Thoracic aorta (tissue), 2 donors: ENCODE results near the gene GATAD2A. TPM values are rescaled to one million over a fixed set of nuclear protein-coding genes. Genes with fewer than 3 reads are reported as not detected.

Experiments
- ATAC-seq: fragments of 150-250 bp; one replicate; pipeline ENCODE4 v1.8.0; 2017; ENCODE audit warnings: low read depth; ENCODE audit not compliant: insufficient number of reproducible peaks, low FRiP score
- DNase-seq: peaks from one replicate; pipeline ENCODE4 v3.0.0-alpha.2; 2020; ENCODE audit warnings: low spot score
- H3K27ac ChIP-seq, 2 donors: fragments of 200-600 bp; sonication (generic); 1 replicate in 1 of 2; 2 replicates in 1 of 2; pipeline ENCODE4 v1.5.1; 2016; ENCODE audit warnings: mild to moderate bottlenecking in 2 of 2, moderate library complexity in 2 of 2
- H3K27me3 ChIP-seq: fragments of 200-600 bp; sonication (generic); replicated peaks from 2 replicates; pipeline ENCODE4 v1.6.0; 2016; ENCODE audit warnings: mild to moderate bottlenecking; ENCODE audit not compliant: insufficient read depth
- H3K36me3 ChIP-seq: fragments of 200-600 bp; sonication (generic); one replicate; pipeline ENCODE4 v1.5.1; 2016
- H3K4me1 ChIP-seq, 2 donors: fragments of 200-600 bp; sonication (generic); 1 replicate in 1 of 2; 2 replicates in 1 of 2; pipeline versions ENCODE4 v1.5.1 to v1.6.0; 2016; ENCODE audit warnings: low read depth in 2 of 2, mild to moderate bottlenecking in 1 of 2; ENCODE audit not compliant: control insufficient read depth in 1 of 2
- H3K4me3 ChIP-seq: fragments of 200-600 bp; sonication (generic); 2 replicates; pipeline ENCODE4 v1.5.1; 2016; ENCODE audit warnings: mild to moderate bottlenecking
- H3K9me3 ChIP-seq: fragments of 200-600 bp; sonication (generic); 2 replicates; pipeline ENCODE4 v1.5.1; 2016
- CTCF ChIP-seq: fragments of 200-600 bp; sonication (generic); IDR thresholded peaks from one replicate; pipeline ENCODE4 v1.5.1; 2019; ENCODE audit warnings: antibody characterized with exemption
- total RNA-seq, 2 donors: library from RNA; depleted of rRNA; stranded (reverse); fragments of >200 nt; gene quantifications; one replicate each; pipeline versions ENCODE4 v1.1.0 to v1.2.3, GENCODE V29; 2016

The GATAD2A gene
- total RNA-seq, 2 donors from 2014 or later, result 55.9 to 79.1 TPM

DNA sequence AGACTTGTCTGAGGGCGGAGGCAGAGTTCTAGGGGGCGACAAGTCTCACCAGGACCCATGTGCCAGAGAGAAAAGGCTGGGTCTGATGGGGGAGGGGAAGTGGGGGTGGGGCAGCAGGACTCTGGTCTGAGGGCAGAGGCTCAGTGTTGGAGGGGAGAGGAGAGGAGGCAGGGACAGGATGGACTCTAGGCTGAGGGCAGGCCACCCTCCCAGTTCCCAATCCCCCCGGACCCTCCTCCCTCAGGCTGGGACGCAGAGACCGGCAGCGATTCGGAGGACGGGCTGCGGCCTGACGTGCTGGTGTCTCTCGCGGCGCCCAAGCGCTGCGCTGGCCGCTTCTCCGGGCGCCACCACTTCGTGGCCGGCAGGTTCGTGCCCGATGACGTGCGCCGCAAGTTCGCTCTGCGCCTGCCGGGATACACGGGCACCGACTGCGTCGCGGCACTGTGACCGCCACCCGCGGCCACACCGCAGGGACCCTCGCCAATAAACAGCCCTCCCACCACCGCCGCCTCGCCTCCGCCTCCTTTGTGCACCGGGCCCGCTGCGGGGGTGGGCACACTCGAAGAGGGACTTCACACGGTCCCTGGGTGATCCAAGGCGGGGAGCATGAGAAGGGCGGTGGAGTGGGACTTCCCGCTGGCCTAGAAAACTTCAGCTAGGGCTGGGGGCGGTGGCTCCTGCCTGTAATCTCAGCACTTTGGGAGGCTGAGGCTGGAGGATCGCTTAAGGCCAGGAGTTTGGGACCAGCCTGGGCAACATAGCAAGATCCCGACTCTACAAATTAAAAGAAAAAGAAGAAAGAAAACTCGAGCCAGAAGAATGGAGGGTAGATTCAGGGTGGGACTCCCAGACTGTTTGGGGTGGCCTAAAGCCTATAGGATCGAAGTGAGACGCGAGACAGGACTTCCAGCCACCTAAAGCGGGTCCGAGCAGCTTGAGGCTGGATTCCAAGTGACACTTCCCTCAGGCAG lies 131.9 kb downstream of the GATAD2A start:
- Histone ChIP-seq H3K4me1 (peaks cover 4 to 32% of the 10 kb centered on the region in 2 donors), H3K27me3 (no peaks in the 10 kb centered on the region), H3K9me3 (no peaks in the 10 kb centered on the region), H3K36me3 (no peaks in the 10 kb centered on the region), H3K4me3 (peak overlapping the region; percentile 55), H3K27ac (no peak overlapping the region)
- DNase-seq (no peak), ATAC-seq (no peak)
- no peak for TF ChIP-seq CTCF

DNA sequence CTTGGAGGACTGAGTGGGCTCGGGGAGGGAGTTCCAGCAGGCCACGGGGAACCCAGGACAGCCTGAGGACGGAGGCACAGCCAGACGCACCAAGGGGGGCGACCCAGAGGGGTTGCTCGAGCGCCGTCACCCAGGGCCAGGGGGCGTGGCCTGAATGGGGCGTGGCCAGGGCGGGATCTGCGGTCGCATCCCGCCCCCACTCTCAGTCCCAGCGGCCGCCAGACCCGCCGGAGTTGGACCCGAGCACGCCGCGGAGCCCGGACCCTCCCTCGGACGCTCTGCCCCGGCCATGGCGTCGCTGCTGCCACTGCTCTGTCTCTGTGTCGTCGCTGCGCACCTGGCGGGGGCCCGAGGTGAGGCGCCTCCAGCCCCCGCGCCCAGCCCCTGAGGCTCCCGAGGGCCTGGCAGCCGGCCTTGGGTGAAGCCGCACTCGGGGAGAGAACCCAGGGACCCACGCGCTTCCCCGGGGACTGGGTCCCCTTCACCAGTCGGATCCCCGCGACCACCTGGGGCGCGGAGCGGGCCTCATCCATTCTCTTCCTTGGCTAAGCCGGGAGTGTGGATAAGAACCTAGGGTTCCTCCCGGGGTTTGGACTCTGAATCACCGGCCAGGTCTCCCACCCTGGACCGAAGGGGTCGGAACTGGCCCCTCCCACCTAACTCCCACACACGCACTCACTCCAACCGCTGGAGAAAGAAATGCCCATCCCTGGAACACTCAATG lies 132.7 kb downstream of the GATAD2A start, which contains the start of gene CILP2:
Gene CILP2, plus strand, starts transcription at position 205 of the 724 bp plus-strand sequence. Its CDS starts 85 bp downstream, at position 290.
- H3K27ac ChIP-seq, result no peak within 1 kb of the TSS
- DNase-seq, result no peak
- ATAC-seq, result no peak

DNA sequence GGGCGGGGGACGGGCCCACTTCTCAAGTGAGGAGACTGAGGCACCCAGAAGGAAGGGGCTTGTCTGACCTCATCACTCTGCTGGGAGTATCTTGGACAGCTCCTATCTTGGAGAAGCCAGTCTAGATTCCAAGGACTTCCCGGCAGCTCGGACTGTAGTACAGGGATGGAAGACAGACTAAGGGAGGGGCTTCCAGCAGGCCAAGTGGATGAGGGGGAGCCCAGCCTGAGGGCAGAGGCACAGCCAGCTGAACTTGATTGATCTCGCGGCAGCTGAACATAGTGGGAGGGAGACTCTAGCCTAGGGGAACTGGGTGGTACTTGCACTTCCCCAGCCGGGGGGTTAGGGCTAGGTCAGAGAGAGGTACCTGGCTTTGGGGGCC lies 133.3 kb downstream of the GATAD2A start:
- TF ChIP-seq CTCF, result no peak
- Histone ChIP-seq H3K9me3 (no peaks in the 10 kb centered on the region), H3K4me3 (no peak overlapping the region), H3K36me3 (no peaks in the 10 kb centered on the region), H3K27me3 (no peaks in the 10 kb centered on the region), H3K4me1 (peaks cover 4 to 32% of the 10 kb centered on the region in 2 donors), H3K27ac (no peak overlapping the region)
- DNase-seq (no peak), ATAC-seq (no peak)

More for the DNA sequence above, 132.7 kb downstream of the GATAD2A start, which contains the start of gene CILP2:
- H3K4me1 ChIP-seq, result peaks cover 4 to 32% of the 10 kb centered on the region in 2 donors
- H3K36me3 ChIP-seq, result no peaks in the 10 kb centered on the region
- H3K27me3 ChIP-seq, result no peaks in the 10 kb centered on the region
- TF ChIP-seq CTCF, result no peak
- H3K4me3 ChIP-seq, result peak within 1 kb of the TSS; percentile 55
- no peaks in the 10 kb centered on the region for H3K9me3 ChIP-seq

DNA sequence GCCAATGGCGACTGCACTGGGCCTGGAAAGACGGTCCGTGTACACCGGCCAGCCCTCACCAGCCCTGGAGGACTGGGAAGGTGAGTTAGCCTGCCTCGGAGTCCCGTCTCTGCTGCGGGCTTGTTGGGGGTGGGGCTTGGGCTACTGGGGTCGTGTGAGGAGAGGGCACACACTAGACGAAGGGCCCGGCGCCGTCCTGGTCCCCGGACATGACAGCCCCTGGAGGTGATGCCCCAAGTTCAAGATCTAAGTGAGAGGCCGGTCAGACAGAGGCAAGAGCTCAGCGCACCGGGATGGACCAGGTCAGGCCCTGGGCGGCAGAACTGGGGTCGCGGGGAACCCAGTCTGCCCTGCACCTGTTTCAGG lies 134.2 kb downstream of the GATAD2A start:
- peaks cover 4 to 32% of the 10 kb centered on the region in 2 donors for H3K4me1 ChIP-seq
- no peaks in the 10 kb centered on the region for H3K9me3 ChIP-seq
- no peak overlapping the region for H3K27ac ChIP-seq
- no peak for TF ChIP-seq CTCF
- ATAC-seq (no peak), DNase-seq (no peak)
- no peaks in the 10 kb centered on the region for H3K36me3 ChIP-seq
- no peak overlapping the region for H3K4me3 ChIP-seq
- H3K27me3 ChIP-seq, result no peaks in the 10 kb centered on the region
